Smooth muscle cell (in vitro differentiated cells): ENCODE measurements around the gene KRTAP4-11. TPM values are rescaled to one million over a fixed set of nuclear protein-coding genes. Genes with fewer than 3 reads are reported as not detected.

ENCODE experiments used
- DNase-seq: peaks from one replicate; lab custom pipeline; 2025; ENCODE audit not compliant: unreplicated experiment; lab: John Stamatoyannopoulos, UW
- H2AFZ ChIP-seq: fragments of 200-600 bp; sonication (generic); 2 replicates; pipeline ENCODE4 v1.6.0; 2016; ENCODE audit warnings: antibody characterized with exemption, low read depth, mild to moderate bottlenecking
- H3F3A ChIP-seq: fragments of 200-600 bp; sonication (generic); 2 replicates; pipeline ENCODE4 v1.6.0; 2017; ENCODE audit warnings: antibody characterized with exemption, low read depth
- H3K27ac ChIP-seq: fragments of 200-600 bp; sonication (generic); 2 replicates; pipeline ENCODE4 v1.5.1; 2016; ENCODE audit warnings: low read depth, mild to moderate bottlenecking
- H3K27me3 ChIP-seq: fragments of 200-600 bp; sonication (generic); 2 replicates; pipeline ENCODE4 v1.6.1; 2016; ENCODE audit warnings: low read depth, mild to moderate bottlenecking
- H3K36me3 ChIP-seq: fragments of 200-600 bp; sonication (generic); 2 replicates; pipeline ENCODE4 v1.5.1; 2016; ENCODE audit warnings: low read depth
- H3K4me1 ChIP-seq: fragments of 200-600 bp; sonication (generic); 2 replicates; pipeline ENCODE4 v1.5.1; 2016; ENCODE audit warnings: low read depth
- H3K4me2 ChIP-seq: fragments of 200-600 bp; sonication (generic); 2 replicates; pipeline ENCODE4 v1.6.0; 2016; ENCODE audit warnings: mild to moderate bottlenecking
- H3K4me3 ChIP-seq: fragments of 200-600 bp; sonication (generic); 2 replicates; pipeline ENCODE4 v1.5.1; 2016; ENCODE audit warnings: mild to moderate bottlenecking
- H3K79me2 ChIP-seq: fragments of 200-600 bp; sonication (generic); 2 replicates; pipeline ENCODE4 v1.6.0; 2016; ENCODE audit warnings: low read depth, mild to moderate bottlenecking
- H3K9ac ChIP-seq: fragments of 200-600 bp; sonication (generic); 2 replicates; pipeline ENCODE4 v1.6.0; 2016; ENCODE audit warnings: low read depth
- H3K9me3 ChIP-seq: fragments of 200-600 bp; sonication (generic); replicated peaks from 2 replicates; pipeline ENCODE4 v1.5.1; 2016; ENCODE audit warnings: low read depth
- H4K20me1 ChIP-seq: fragments of 200-600 bp; sonication (generic); 2 replicates; pipeline ENCODE4 v1.6.0; 2016; ENCODE audit warnings: low read depth
- CTCF ChIP-seq: fragments of 200-600 bp; sonication (generic); IDR thresholded peaks from 2 replicates; pipeline ENCODE4 v1.5.1; 2017; ENCODE audit warnings: borderline replicate concordance, mild to moderate bottlenecking, antibody characterized with exemption; ENCODE audit not compliant: insufficient read depth, poor library complexity, severe bottlenecking
- WGBS: methylation state at CpG from one replicate; pipeline ENCODE4 v1.1.7; 2016; ENCODE audit warnings: low lambda C conversion rate; 5-methylcytosine and 5-hydroxymethylcytosine counted together
- polyA plus RNA-seq: library from polyadenylated mRNA; unstranded; fragments of >200 nt; fragmentation: Nextera tagmentation; extraction: Ambion mirVana; gene quantifications from 2 replicates; pipeline ENCODE4 v1.2.1, GENCODE V29; 2016
- total RNA-seq: library from RNA; depleted of rRNA; stranded (reverse); fragments of >200 nt; gene quantifications from 2 replicates; pipeline ENCODE4 v1.2.3, GENCODE V29; 2014

The KRTAP4-11 gene
- total and polyA plus RNA-seq, 2 experiments from 2014 or later = not detected

GRCh38 chr17:41069031-41069430 is 49.1 kb downstream of the KRTAP4-11 start:
- Histone ChIP-seq H3K27me3 (no peaks in the 10 kb centered on the region), H3K4me3 (no peak overlapping the region), H4K20me1 (no peaks in the 10 kb centered on the region), H3K4me1 (no peaks in the 10 kb centered on the region), H3K36me3 (no peaks in the 10 kb centered on the region), H3K27ac (no peak overlapping the region), H2AFZ (no peak overlapping the region), H3K79me2 (no peaks in the 10 kb centered on the region), H3K9me3 (no peaks in the 10 kb centered on the region), H3F3A (no peaks in the 10 kb centered on the region), H3K9ac (no peak overlapping the region), H3K4me2 (no peak overlapping the region)
- 85% methylated on average over 3 of the region's 3 CpGs for WGBS
- TF ChIP-seq CTCF = no peak
- no peak for DNase-seq

- Histone ChIP-seq H3K4me2 (no peak overlapping the region), H3K4me3 (no peak overlapping the region), H2AFZ (no peak overlapping the region), H3K27me3 (no peaks in the 10 kb centered on the region), H3K27ac (no peak overlapping the region), H3K79me2 (no peaks in the 10 kb centered on the region), H4K20me1 (no peaks in the 10 kb centered on the region), H3K9me3 (no peaks in the 10 kb centered on the region), H3F3A (no peaks in the 10 kb centered on the region), H3K9ac (no peak overlapping the region), H3K36me3 (no peaks in the 10 kb centered on the region), H3K4me1 (no peaks in the 10 kb centered on the region)
- TF ChIP-seq CTCF = no peak
- DNase-seq = no peak
These were observed 50.9 kb downstream of the KRTAP4-11 start for GRCh38 chr17:41067281-41067680.

Other genes starting within 250 kb of the KRTAP4-11 start
Only the 30 nearest of the 38 such genes appear.
- gene KRT40, start 134.0 kb downstream of the KRTAP4-11 start, total RNA-seq = not detected in 2 replicates
- not detected in 2 replicates for gene KRT40, start 134.0 kb downstream of the KRTAP4-11 start, polyA plus RNA-seq
- gene KRTAP3-3, start 124.2 kb downstream of the KRTAP4-11 start, total RNA-seq = not detected in 2 replicates
- not detected in 2 replicates for gene KRTAP3-3, start 124.2 kb downstream of the KRTAP4-11 start, polyA plus RNA-seq
- gene KRTAP3-2, start 118.5 kb downstream of the KRTAP4-11 start, total RNA-seq = not detected in 2 replicates
- gene KRTAP3-2, start 118.5 kb downstream of the KRTAP4-11 start, polyA plus RNA-seq = not detected in 2 replicates
- gene KRTAP3-1, start 109.2 kb downstream of the KRTAP4-11 start, total RNA-seq = 0.49 and 1.5 TPM in 2 replicates
- gene KRTAP3-1, start 109.2 kb downstream of the KRTAP4-11 start, polyA plus RNA-seq = 0.29 and 1.8 TPM in 2 replicates
- 3.0 TPM in 1 of 2 replicates, not detected in the other for gene KRTAP1-5, start 91.2 kb downstream of the KRTAP4-11 start, total RNA-seq
- gene KRTAP1-5, start 91.2 kb downstream of the KRTAP4-11 start, polyA plus RNA-seq = 1.1 TPM in 1 of 2 replicates, not detected in the other
- not detected in 2 replicates for gene KRTAP1-4, start 88.2 kb downstream of the KRTAP4-11 start, total RNA-seq
- not detected in 2 replicates for gene KRTAP1-4, start 88.2 kb downstream of the KRTAP4-11 start, polyA plus RNA-seq
- gene KRTAP1-3, start 83.5 kb downstream of the KRTAP4-11 start, total RNA-seq = not detected in 2 replicates
- gene KRTAP1-3, start 83.5 kb downstream of the KRTAP4-11 start, polyA plus RNA-seq = not detected in 2 replicates
- not detected in 2 replicates for gene KRTAP1-1, start 76.9 kb downstream of the KRTAP4-11 start, total RNA-seq
- gene KRTAP1-1, start 76.9 kb downstream of the KRTAP4-11 start, polyA plus RNA-seq = not detected in 2 replicates
- gene KRTAP2-1, start 71.1 kb downstream of the KRTAP4-11 start, total RNA-seq = not detected in 2 replicates
- not detected in 2 replicates for gene KRTAP2-1, start 71.1 kb downstream of the KRTAP4-11 start, polyA plus RNA-seq
- not detected in 2 replicates for gene KRTAP2-2, start 63.1 kb downstream of the KRTAP4-11 start, total RNA-seq
- gene KRTAP2-2, start 63.1 kb downstream of the KRTAP4-11 start, polyA plus RNA-seq = not detected in 2 replicates
- gene KRTAP2-3, start 58.3 kb downstream of the KRTAP4-11 start, total RNA-seq = 3.5 and 17.3 TPM in 2 replicates
- gene KRTAP2-3, start 58.3 kb downstream of the KRTAP4-11 start, polyA plus RNA-seq = 21.0 and 71.9 TPM in 2 replicates
- not detected in 2 replicates for gene KRTAP2-4, start 52.5 kb downstream of the KRTAP4-11 start, total RNA-seq
- 0.38 TPM in 1 of 2 replicates, not detected in the other for gene KRTAP2-4, start 52.5 kb downstream of the KRTAP4-11 start, polyA plus RNA-seq
- gene KRTAP4-7, start 34.2 kb downstream of the KRTAP4-11 start, total RNA-seq = not detected in 2 replicates
- gene KRTAP4-7, start 34.2 kb downstream of the KRTAP4-11 start, polyA plus RNA-seq = not detected in 2 replicates
- not detected in 2 replicates for gene KRTAP4-8, start 20.2 kb downstream of the KRTAP4-11 start, total RNA-seq
- 0.56 TPM in 1 of 2 replicates, not detected in the other for gene KRTAP4-8, start 20.2 kb downstream of the KRTAP4-11 start, polyA plus RNA-seq
- gene KRTAP4-16, start 16.2 kb downstream of the KRTAP4-11 start, total RNA-seq = not detected in 2 replicates
- gene KRTAP4-16, start 16.2 kb downstream of the KRTAP4-11 start, polyA plus RNA-seq = not detected in 2 replicates
- 1.7 TPM in 1 of 2 replicates, not detected in the other for gene KRTAP4-9, start 13.0 kb downstream of the KRTAP4-11 start, total RNA-seq
- gene KRTAP4-9, start 13.0 kb downstream of the KRTAP4-11 start, polyA plus RNA-seq = not detected in 2 replicates
- gene KRTAP4-12, start 5.8 kb upstream of the KRTAP4-11 start, total RNA-seq = not detected in 2 replicates
- gene KRTAP4-12, start 5.8 kb upstream of the KRTAP4-11 start, polyA plus RNA-seq = not detected in 2 replicates
- gene KRTAP4-6, start 22.2 kb upstream of the KRTAP4-11 start, total RNA-seq = not detected in 2 replicates
- not detected in 2 replicates for gene KRTAP4-6, start 22.2 kb upstream of the KRTAP4-11 start, polyA plus RNA-seq
- gene KRTAP4-5, start 31.5 kb upstream of the KRTAP4-11 start, total RNA-seq = not detected in 2 replicates
- gene KRTAP4-5, start 31.5 kb upstream of the KRTAP4-11 start, polyA plus RNA-seq = not detected in 2 replicates
- gene KRTAP4-4, start 42.4 kb upstream of the KRTAP4-11 start, total RNA-seq = not detected in 2 replicates
- not detected in 2 replicates for gene KRTAP4-4, start 42.4 kb upstream of the KRTAP4-11 start, polyA plus RNA-seq
- gene KRTAP4-3, start 49.8 kb upstream of the KRTAP4-11 start, total RNA-seq = not detected in 2 replicates
- not detected in 2 replicates for gene KRTAP4-3, start 49.8 kb upstream of the KRTAP4-11 start, polyA plus RNA-seq
- not detected in 2 replicates for gene KRTAP4-2, start 59.8 kb upstream of the KRTAP4-11 start, total RNA-seq
- not detected in 2 replicates for gene KRTAP4-2, start 59.8 kb upstream of the KRTAP4-11 start, polyA plus RNA-seq
- not detected in 2 replicates for gene KRTAP4-1, start 66.5 kb upstream of the KRTAP4-11 start, total RNA-seq
- gene KRTAP4-1, start 66.5 kb upstream of the KRTAP4-11 start, polyA plus RNA-seq = not detected in 2 replicates
- not detected in 2 replicates for gene KRTAP9-1, start 71.5 kb upstream of the KRTAP4-11 start, total RNA-seq
- not detected in 2 replicates for gene KRTAP9-1, start 71.5 kb upstream of the KRTAP4-11 start, polyA plus RNA-seq
- not detected in 2 replicates for gene KRTAP9-2, start 108.3 kb upstream of the KRTAP4-11 start, total RNA-seq
- not detected in 2 replicates for gene KRTAP9-2, start 108.3 kb upstream of the KRTAP4-11 start, polyA plus RNA-seq
- not detected in 2 replicates for gene KRTAP9-3, start 114.1 kb upstream of the KRTAP4-11 start, total RNA-seq
- not detected in 2 replicates for gene KRTAP9-3, start 114.1 kb upstream of the KRTAP4-11 start, polyA plus RNA-seq
- gene KRTAP9-8, start 119.6 kb upstream of the KRTAP4-11 start, total RNA-seq = not detected in 2 replicates
- not detected in 2 replicates for gene KRTAP9-8, start 119.6 kb upstream of the KRTAP4-11 start, polyA plus RNA-seq
- gene KRTAP9-4, start 131.3 kb upstream of the KRTAP4-11 start, total RNA-seq = not detected in 2 replicates
- not detected in 2 replicates for gene KRTAP9-4, start 131.3 kb upstream of the KRTAP4-11 start, polyA plus RNA-seq
- not detected in 2 replicates for gene KRTAP9-9, start 137.0 kb upstream of the KRTAP4-11 start, total RNA-seq
- not detected in 2 replicates for gene KRTAP9-9, start 137.0 kb upstream of the KRTAP4-11 start, polyA plus RNA-seq
- not detected in 2 replicates for gene KRTAP9-6, start 147.0 kb upstream of the KRTAP4-11 start, total RNA-seq
- not detected in 2 replicates for gene KRTAP9-6, start 147.0 kb upstream of the KRTAP4-11 start, polyA plus RNA-seq